Mammary epithelial cell (primary cell): Measurements from ENCODE around the gene GLB1L3.

Source experiments
- EZH2 ChIP-seq: IDR thresholded peaks from 2 replicates; pipeline ENCODE4 v1.6.1; 2012; ENCODE audit warnings: low read length, inconsistent platforms, borderline replicate concordance
- TF ChIP-seq, protein P1 (sequence below), 2 donors: IDR thresholded peaks in 1 of 2; conservative IDR thresholded peaks in 1 of 2; 2 replicates each; pipeline ENCODE4 v1.5.1; 2011 to 2012; ENCODE audit warnings: inconsistent platforms in 2 of 2, low read length in 2 of 2, mild to moderate bottlenecking in 2 of 2, control low read depth in 1 of 2, low read depth in 1 of 2; ENCODE audit not compliant: insufficient read depth in 1 of 2; ENCODE audit errors: extremely low read depth in 1 of 2

DNA sequence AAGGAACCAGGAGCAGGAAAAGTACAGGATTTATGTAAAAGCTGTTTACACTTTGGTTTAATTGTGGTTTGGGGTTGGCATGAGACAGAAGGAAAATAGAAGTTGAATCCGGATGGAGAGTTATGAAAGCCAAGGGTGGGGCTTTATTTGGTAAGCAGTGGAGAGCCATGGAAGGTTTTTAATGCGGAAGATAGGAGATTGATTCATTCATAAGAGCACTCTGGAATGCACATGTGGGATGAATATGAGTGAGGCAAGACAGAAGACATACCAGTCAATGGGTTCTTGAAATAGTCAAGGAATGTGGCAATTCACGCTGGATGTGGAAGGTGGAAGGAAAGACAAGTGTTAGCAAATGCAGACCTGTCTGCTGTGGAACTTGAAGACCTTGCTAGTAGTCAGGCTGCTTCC, 9.3 kb upstream of the GLB1L3 start:
- TF ChIP-seq EZH2 = no peak
- TF ChIP-seq, protein P1, sequence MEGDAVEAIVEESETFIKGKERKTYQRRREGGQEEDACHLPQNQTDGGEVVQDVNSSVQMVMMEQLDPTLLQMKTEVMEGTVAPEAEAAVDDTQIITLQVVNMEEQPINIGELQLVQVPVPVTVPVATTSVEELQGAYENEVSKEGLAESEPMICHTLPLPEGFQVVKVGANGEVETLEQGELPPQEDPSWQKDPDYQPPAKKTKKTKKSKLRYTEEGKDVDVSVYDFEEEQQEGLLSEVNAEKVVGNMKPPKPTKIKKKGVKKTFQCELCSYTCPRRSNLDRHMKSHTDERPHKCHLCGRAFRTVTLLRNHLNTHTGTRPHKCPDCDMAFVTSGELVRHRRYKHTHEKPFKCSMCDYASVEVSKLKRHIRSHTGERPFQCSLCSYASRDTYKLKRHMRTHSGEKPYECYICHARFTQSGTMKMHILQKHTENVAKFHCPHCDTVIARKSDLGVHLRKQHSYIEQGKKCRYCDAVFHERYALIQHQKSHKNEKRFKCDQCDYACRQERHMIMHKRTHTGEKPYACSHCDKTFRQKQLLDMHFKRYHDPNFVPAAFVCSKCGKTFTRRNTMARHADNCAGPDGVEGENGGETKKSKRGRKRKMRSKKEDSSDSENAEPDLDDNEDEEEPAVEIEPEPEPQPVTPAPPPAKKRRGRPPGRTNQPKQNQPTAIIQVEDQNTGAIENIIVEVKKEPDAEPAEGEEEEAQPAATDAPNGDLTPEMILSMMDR (conservative IDR thresholded peaks at IDR 0.05 in 1 of 2, IDR thresholded peaks at IDR 0.05 in 1 of 2; ENCODE audit: extremely low read depth in 1 of 2, insufficient read depth in 1 of 2, low read depth in 1 of 2, low read length in 2 of 2) = no peak
